Right ventricle myocardium superior (tissue), 1 donor: ENCODE data around the gene RAPGEF6. TPM values are rescaled to one million over a fixed set of nuclear protein-coding genes. Genes with fewer than 3 reads are reported as not detected.

Source experiments
- ATAC-seq: fragments of 200-7000 bp; cut with Tn5 transposase; one replicate; pipeline ENCODE4 v1.9.1; 2020; ENCODE audit warnings: mild to moderate bottlenecking; ENCODE audit not compliant: poor library complexity
- DNase-seq: peaks from one replicate; pipeline ENCODE4 v3.0.0-alpha.2; 2020
- intact Hi-C: fragments of 100-400 bp; cut with DNase I; formaldehyde crosslinking; loops from one replicate; pipeline ENCODE4 v1.11.2; 2022
- total RNA-seq: library from RNA; stranded (reverse); fragmentation: NEBNext Ultra II Directional; extraction: Animal tissue kit (Norgen Biotek cat#: 25700); gene quantifications from one replicate; pipeline ENCODE4 v1.2.1, GENCODE V29; 2021
- donor health status: DM: no; HTN: yes; CAD: no; lungs with severe emphysema.

The RAPGEF6 gene
- total RNA-seq, 1 donor from 2014 or later, result 8.2 TPM

DNA sequence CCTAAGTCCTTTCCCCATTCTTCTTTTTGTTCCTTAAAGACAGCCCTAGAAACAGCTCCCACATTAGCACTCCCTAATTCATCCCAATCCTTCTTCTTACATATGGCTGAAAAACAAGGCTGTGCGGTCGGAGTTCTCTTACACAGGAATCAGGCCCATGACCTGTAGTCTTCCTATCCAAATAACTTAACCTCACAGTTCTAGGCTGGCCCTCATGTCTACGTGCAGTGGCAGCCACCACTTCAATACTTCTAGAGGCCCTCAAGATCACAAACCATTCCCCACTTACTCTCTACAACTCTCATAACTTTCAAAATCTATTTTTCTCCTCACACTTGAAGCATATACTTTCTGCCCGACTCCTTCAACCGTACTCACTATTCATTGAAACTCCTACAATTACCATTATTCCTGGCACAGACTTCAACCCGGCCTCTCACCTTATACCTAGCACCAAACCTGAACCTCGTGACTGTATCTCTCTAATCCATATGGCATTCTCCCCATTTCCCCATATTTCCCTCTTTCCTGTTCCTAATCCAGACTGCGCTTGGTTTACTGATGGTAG lies 59.3 kb downstream of the RAPGEF6 start:
- DNase-seq (no peak), ATAC-seq (no peak)
- intact Hi-C loops, result no loop called here

DNA sequence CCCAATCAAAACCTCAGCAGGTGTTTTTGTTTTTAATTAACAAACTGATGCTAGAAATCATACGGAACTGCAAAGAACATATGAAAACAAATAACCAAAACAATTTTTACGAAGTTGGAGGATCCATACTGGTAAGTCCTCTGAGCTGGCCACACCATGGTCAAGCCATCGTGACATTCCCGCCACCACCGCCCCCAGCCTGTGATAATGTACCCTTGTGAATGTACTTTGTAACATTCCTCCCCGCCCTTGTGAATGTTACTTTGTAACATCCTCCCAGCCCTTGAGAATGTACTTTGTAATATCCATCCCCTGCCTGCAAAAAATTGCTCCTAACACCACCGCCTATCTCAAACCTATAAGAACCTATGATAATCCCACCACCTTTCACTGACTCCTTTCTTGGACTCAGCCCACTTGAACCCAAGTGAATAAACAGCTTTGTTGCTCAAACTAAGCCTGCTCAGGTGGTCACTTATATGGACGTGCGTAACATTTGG lies 63.3 kb downstream of the RAPGEF6 start:
- DNase-seq (no peak), ATAC-seq (no peak)
- intact Hi-C loops, result no loop called here

DNA sequence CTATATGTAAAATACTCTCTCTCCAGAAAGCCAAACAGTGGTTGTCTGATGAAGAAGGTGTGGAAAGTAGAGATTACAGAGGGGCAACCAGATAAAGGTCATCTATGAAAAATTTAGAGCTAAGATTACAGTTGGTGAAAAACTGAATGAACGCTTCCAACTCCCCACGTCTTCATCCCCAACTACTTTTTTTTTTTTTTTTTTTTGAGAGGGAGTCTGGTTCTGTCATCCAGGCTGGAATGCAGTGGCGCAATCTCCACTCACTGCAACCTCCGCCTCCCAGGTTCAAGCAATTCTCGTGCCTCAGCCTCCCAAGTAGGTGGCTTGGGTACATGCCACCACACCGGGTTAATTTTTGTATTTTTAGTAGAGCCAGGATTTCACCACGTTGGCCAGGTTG lies 64.3 kb downstream of the RAPGEF6 start:
- no peak for ATAC-seq
- intact Hi-C loops, result no loop called here
- DNase-seq, result no peak

DNA sequence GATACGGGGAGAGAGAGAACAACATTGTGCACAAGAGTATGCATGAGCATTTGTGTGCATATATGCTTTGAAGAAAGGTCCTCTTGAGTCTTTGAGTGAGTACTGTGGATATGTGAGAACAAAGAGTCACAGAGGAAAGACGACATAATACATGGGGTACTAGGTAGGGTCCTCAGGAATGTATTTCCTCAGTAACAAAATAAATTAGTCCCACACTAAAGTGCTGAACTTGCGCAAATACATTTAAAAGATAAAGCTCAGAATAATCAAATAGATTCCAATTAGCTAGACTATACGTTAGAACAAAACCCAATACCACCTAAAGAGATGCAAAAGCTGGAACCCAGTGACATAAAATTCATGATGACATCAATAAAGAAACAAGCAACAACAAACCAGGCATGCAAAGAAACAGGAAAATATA lies 70.8 kb downstream of the RAPGEF6 start:
- intact Hi-C loops, result no loop called here
- ATAC-seq (no peak), DNase-seq (no peak)

DNA sequence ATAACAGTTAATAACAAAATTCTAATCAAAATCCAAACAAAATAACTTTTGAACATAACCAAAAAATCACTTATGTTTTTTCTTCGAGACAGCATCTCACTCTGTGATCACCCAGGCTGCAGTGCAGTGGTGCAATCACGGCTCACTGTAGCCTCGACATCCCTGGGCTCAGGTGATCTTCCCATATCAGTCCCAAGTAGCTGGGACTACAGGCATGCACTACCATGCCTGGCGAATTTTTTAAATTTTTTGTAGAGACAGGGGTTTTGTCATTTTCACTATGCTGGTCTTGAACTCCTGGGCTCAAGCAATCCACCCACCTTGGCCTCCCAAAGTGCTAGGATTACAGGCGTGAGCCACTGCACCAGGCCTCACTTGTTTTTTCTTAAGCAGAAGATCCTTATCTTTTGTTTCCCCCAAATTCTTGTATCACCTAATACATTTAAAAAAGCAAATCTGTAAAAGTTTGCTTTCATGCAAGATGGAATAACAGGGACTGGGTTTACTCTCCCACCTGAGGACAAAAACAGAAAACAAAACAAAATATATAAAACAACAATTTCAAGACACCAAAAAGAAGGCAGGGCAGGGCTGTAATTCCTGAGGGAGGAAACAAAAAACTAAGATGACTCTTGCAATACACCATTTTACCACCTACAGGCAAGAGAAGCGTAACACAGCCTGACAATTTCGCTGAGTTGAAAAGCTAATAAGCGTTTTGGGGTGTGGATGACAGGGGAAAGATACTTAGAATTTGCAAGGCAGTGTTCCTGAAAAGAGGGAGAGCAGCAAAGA lies 71.4 kb downstream of the RAPGEF6 start:
- intact Hi-C loops, result no loop called here
- ATAC-seq, result no peak
- DNase-seq, result no peak

DNA sequence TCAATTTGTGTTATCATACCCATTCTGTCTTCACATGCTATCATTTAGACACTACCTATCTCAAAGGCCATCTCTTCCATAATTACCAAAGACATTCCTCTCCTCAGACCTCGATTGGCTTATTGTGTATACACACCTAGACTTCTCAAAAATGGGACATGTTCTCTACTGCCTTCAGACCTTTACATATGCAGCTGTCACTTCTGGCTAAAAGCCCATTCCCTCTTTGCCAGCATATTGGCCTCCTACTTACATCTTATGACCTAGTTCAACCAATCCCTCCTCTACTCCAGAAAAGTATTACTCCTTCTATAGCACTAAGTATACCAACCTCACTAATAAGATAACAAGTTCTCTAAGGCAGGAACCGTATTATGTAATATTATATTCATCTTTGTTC lies 84.4 kb downstream of the RAPGEF6 start:
- intact Hi-C loops, result no loop called here
- ATAC-seq, result no peak
- DNase-seq, result no peak

DNA sequence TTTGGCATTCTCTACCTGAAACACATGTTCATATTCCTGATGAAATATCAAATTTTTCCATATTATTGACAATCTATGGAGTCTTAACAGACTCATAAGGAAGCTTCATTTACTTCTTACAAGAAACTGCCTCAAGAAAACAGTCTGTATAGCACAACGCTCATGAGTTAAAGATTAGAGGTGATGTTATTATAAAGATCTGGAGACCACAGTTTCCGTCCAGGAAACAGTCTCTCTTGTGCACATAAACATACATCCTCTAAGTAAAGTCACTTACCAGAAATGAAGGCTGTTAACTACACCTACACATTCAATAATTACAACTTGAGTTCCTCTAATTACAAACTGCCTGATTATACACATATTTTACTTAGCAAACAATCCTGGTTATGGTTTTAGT lies 86.9 kb downstream of the RAPGEF6 start:
- DNase-seq, result no peak
- intact Hi-C loops, result no loop called here
- no peak for ATAC-seq

DNA sequence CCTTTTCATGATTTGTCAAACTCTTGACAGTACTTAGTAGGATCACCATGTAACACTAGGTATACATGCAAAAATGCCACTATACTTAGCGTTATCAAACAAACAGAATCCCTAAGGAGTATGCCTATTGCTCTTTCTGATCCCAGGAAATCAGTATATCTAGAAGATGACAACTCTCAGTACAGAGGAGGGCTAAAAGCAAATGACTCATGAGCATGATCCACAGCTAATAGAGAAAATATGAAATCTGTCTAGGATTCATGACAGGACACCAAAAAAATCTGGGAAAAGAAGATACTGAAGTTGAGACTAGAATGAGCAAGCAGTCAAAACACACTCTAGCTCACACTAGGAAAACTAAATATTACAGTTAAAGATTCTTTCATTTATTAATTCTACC lies 89.2 kb downstream of the RAPGEF6 start:
- DNase-seq (no peak), ATAC-seq (no peak)
- intact Hi-C loops, result no loop called here

DNA sequence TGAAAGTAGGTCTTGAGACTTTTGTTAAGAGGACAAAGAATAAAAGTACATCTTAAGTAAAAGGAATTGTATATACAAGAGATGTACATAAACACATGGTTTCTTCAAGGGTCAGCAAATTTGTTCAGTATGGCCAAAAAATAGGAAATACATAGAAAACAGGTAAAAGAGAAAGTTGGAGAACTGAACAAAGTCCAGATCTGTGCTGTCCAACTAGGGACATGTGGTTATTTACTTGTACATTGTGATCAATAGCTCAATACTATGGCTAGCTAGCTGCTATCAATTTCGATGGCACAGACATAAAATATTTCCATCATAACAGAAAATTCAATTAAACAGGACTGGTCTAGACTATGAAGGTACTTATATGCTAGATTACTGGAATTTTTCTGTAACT lies 92.3 kb downstream of the RAPGEF6 start:
- no peak for ATAC-seq
- no peak for DNase-seq
- intact Hi-C loops, result no loop called here

DNA sequence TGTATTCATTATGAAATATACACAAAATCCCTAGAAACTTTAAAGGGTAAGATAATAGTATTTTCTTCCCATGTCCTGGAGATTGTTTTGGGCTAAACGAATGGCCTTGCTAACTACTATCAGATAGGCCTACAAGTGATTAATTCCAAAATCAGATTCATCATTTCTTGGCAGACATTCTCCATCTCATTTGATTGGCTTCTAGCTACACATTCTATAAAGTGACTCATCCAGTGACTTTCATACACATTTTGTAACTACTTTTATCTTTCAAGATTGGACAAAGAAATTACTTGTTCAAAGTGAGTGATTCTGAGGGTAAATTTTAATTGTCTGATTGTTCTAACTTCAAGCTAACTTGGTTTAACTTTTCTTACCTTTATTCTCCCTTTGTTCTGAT lies 93.3 kb downstream of the RAPGEF6 start:
- intact Hi-C loops, result no loop called here
- no peak for DNase-seq
- no peak for ATAC-seq

DNA sequence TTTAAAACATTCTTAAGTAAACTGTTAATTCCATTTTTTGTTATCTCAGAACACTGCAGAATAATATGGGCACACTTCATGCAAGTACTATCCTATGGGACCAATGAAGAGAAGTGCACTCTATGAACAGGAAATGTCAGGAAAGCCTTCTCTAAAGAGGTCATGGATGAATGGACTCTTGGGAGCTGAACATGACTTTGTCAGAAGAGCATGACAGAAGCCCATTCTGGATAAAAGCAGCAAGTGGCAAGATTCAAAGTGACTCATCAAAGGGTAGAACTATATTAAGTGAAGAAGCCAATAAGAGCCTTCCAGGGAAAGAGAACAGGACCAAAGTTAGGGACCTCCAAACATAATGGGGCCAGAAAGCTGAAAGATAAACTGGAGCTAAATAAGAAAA lies 94.0 kb downstream of the RAPGEF6 start:
- DNase-seq, result no peak
- intact Hi-C loops, result no loop called here
- ATAC-seq, result no peak

DNA sequence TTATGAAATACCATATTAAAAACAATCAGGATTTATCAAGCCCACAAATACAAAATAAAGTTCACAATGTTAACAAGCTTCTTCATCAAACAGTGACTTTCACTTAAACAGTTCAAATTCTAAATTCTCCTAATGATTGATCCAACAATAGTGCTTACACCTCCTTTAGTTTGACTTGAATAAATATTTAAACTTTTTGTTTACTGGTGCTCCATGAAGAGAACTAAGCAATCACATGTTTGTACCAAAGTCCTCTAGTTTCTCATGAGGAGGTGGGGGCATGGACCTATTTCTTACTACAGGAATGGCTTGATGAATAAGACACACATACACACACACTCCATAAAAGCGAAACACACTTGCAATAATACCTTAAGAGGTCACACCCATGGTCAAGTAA lies 95.8 kb downstream of the RAPGEF6 start:
- no peak for ATAC-seq
- intact Hi-C loops, result no loop called here
- DNase-seq, result no peak

DNA sequence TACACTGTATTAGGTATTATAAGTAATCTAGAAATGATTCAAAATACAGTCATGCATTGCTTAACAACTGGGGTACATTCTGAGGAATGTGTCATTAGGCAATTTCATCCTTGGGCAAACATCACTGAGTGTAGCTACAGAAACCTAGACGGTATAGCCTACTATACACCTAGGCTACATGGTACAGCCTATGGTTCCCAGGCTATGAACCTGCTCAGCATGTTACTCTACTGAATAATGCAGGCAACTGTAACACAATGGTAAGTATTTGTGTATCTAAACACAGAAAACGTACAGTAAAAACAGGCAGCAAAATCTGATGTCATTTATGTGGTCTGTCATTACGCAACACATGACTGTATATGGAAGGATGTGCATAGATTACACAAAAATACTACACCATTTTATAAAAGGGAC lies 96.8 kb downstream of the RAPGEF6 start:
- ATAC-seq, result no peak
- intact Hi-C loops, result no loop called here

DNA sequence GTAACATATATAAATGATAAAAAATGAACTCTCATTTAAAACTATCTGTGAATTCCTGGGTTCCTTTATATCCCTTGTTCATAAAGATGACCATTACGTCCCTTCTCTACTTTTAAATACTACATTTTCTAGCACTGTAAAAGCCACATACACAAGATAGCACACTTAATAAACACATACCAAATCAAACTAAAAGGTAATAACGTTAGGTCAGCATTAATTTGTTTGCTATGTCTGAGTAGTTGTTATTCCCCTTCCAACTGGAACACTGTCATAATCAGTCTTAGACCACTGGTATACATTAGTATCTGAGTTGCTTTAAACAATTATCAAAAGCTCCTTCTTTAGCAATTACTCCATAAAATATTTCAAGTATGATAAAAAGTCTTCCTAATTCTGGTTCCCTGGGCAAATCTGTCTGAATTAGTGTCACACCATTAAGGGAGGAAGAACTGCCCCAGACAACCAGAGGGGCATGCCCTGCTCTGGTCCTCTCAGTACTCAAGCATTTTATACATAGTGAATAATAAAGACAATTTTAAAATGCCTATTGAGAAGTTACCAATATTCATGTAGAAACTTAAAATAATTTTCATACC lies 98.1 kb downstream of the RAPGEF6 start:
- intact Hi-C loops, result no loop called here
- ATAC-seq, result no peak
- DNase-seq, result no peak

More for the DNA sequence above, 96.8 kb downstream of the RAPGEF6 start:
- DNase-seq, result no peak

DNA sequence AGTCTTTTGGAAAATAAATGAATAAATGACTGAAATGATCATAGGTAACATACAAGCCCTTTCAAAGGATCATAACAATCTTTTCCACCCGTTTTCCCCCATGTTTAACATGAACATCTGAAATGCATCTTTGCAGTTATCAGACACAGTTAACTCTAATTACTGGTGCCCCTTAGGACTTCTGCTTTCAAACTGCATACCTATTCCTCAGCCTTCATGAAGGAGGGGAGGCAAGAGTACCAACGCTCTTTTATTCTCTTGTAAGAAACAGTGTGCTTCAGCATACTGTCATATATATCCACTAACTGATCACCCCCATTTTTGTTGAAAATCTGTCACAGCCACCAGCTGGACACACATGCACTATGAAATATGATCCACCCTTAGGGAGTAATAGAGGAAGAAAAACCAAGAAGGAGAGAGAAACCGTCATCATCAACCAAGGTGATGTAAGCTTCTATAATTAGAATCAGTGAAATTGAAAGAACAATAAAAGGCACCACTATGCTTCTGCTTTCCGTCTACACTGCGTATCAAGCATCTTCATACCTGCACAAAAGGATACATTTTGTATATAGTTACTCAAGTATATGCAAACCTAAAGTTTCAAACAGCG lies 98.7 kb downstream of the RAPGEF6 start:
- intact Hi-C loops, result no loop called here
- peak; percentile 65 for ATAC-seq

DNA sequence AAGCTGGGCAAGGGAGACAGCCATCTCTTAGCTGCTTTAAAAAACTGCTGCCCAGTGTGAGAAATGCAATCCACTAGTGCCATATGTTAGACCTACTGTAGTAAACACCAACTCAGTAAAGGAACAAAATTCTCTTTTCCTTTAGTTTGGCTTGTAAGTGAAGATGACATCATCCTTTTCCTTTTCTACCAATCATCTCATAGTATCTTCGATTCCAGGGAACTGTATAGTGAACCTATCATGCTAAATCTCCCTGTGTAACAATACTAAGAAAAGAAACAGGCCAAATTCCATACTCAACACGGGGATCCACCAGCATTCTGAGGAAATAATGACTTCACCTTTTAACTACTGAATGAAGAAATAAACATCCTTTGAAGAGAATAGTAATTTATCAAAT lies 100.1 kb downstream of the RAPGEF6 start:
- DNase-seq (no peak), ATAC-seq (no peak)
- intact Hi-C loops, result no loop called here

More for the DNA sequence above, 98.7 kb downstream of the RAPGEF6 start:
- no peak for DNase-seq

DNA sequence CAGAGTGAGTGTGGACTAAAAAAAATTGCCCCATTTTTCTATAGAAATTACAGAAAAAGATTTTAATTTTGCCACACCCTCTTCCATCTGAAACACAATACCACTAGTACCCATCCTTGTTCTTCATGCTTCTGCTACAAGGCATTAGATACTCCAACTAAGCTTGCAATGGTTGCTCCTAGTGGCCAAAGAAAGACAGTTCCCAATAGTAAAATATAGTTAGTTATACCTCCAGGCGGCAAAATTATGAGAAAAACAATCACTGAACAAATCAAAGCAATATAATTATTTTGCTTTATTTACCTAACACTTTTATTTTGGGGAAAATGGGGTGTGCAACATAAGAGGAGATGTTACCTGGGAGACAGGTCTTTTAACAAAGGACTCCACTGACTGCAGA lies 101.2 kb downstream of the RAPGEF6 start:
- DNase-seq (no peak), ATAC-seq (no peak)
- intact Hi-C loops, result no loop called here

DNA sequence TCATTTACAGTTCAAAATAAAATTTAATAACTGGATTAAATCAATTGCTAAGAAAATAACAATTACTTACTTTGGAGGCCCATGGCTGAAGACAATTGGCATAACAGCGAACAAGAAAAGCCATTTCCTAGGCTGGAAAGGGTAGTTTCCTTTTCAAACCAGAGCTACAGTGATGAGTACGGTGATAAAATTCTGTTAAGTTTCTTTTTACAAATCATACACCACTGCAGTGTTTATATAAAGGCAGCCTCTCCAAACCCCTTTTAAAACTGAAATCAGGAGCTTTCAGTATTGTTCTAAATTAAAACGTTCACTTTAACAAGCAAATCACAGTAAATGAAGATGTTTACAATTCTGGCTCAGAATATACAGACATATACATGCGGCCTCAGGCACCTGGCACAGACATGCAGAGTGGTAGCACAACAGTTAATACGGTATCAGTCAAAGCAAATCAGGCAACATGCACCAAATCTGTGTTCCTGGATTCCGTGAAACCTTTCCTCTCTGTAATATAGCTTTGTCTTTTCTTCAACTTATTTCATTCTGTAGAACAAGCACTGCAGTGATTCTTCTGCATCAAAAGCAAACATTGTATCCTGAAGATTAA lies 102.9 kb downstream of the RAPGEF6 start:
- intact Hi-C loops, result no loop called here
- DNase-seq (no peak), ATAC-seq (peak; percentile 56)

DNA sequence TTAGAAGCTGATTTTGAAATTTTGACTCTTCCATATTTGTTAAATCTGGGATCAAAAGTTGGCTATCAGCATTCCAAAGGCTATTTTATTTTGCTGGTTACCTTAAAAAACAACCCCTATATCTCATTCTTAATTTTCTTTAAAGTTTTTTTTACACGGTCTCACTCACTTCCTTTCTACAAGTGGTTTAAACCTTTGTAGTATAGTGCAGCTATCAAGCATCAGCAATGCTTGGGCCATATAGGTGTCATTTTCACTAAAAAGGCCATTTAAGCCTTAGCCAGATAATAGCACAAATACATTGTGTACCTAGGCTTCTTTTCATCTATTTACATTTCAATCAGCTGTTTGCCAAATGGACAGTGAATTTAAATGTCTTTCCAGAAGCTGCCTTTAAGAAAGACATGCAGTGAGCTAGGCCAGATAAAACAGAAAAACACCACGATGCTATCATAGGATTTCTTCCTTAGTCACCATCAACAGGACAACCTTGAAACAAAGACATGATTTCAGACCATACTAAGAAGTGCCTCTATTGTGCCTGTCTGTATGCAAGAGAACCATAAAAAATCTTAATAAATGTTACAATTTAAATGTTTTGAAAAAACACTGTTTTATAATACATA lies 104.2 kb downstream of the RAPGEF6 start:
- no peak for ATAC-seq
- no peak for DNase-seq
- intact Hi-C loops, result no loop called here
